Pulmonary artery endothelial cell (primary cell): ENCODE measurements around the gene PFAS. TPM values are rescaled to one million over a fixed set of nuclear protein-coding genes. Genes with fewer than 3 reads are reported as not detected.
"Not testable (repeated sequence)": the region's sequence is repeated elsewhere in the genome, so short reads cannot be mapped to it uniquely, and the experiment has no call there.

Source experiments
- DNase-seq: peaks from one replicate; pipeline ENCODE4 v3.0.0-alpha.2; 2011; ENCODE audit warnings: low read depth, low spot score
- total RNA-seq: library from RNA; depleted of rRNA; stranded (reverse); fragments of >200 nt; gene quantifications from 2 replicates; pipeline ENCODE4 v1.2.3, GENCODE V29; 2014

The PFAS gene
- total RNA-seq, 1 donor from 2014 or later, result 40.7 TPM

- no peak for DNase-seq
Measured at GRCh38 chr17:8227238-8227581, 21.9 kb upstream of the PFAS start.

- DNase-seq, result no peak
Measured at GRCh38 chr17:8231701-8232100, 17.4 kb upstream of the PFAS start.

GRCh38 chr17:8234361-8235270 is 14.5 kb upstream of the PFAS start:
- no peak for DNase-seq

- DNase-seq, result no peak
Measured at GRCh38 chr17:8235676-8236075, 13.4 kb upstream of the PFAS start.

GRCh38 chr17:8237175-8237574 is 11.9 kb upstream of the PFAS start:
- DNase-seq, result no peak

- no peak for DNase-seq
Measured at GRCh38 chr17:8237886-8238285, 11.2 kb upstream of the PFAS start.

GRCh38 chr17:8243827-8244226 is 5.3 kb upstream of the PFAS start:
- DNase-seq, result no peak

GRCh38 chr17:8244768-8245167 is 4.3 kb upstream of the PFAS start:
- no peak for DNase-seq

- no peak for DNase-seq
Measured at GRCh38 chr17:8249621-8250500, 772 bp downstream of the PFAS start.

- not testable (repeated sequence) for DNase-seq
Measured at GRCh38 chr17:8251411-8251810, 2.3 kb downstream of the PFAS start.

- DNase-seq, result no peak
Measured at GRCh38 chr17:8253801-8254200, 4.7 kb downstream of the PFAS start.

- DNase-seq, result no peak
Measured at GRCh38 chr17:8254881-8255280, 5.8 kb downstream of the PFAS start.

- no peak for DNase-seq
Measured at GRCh38 chr17:8255499-8255898, 6.4 kb downstream of the PFAS start.

- no peak for DNase-seq
Measured at GRCh38 chr17:8256291-8256690, 7.2 kb downstream of the PFAS start.

GRCh38 chr17:8256691-8257090 is 7.6 kb downstream of the PFAS start:
- no peak for DNase-seq

- no peak for DNase-seq
Measured at GRCh38 chr17:8257801-8258200, 8.7 kb downstream of the PFAS start.

GRCh38 chr17:8264320-8264719 is 15.2 kb downstream of the PFAS start:
- no peak for DNase-seq

GRCh38 chr17:8264836-8265542 is 15.9 kb downstream of the PFAS start:
- no peak for DNase-seq

- DNase-seq, result no peak
Measured at GRCh38 chr17:8266648-8267479, 17.8 kb downstream of the PFAS start.

- no peak for DNase-seq
Measured at GRCh38 chr17:8267480-8268147, 18.5 kb downstream of the PFAS start.
